OCI-LY3 (cell line): ENCODE results near the gene FRMD4A.

Source experiments
- H2AFZ ChIP-seq: fragments of 200-600, 300-600 bp; shearing (Covaris generic); 2 replicates; pipeline ENCODE4 v1.6.0; 2014; ENCODE audit warnings: antibody characterized with exemption, low read depth, low read length
- H3K27ac ChIP-seq: fragments of 200-600, 300-600 bp; sonication (generic); 2 replicates; pipeline ENCODE4 v1.5.1; 2014; ENCODE audit warnings: mild to moderate bottlenecking, low read length, moderate library complexity, mixed read lengths
- H3K27me3 ChIP-seq: fragments of 200-600, 300-600 bp; sonication (generic); 2 replicates; pipeline ENCODE4 v1.6.1; 2014; ENCODE audit warnings: low read depth, low read length, mixed read lengths
- H3K36me3 ChIP-seq: fragments of 200-600, 300-600 bp; sonication (generic); replicated peaks from 2 replicates; pipeline ENCODE3; 2014; ENCODE audit warnings: low read depth, low read length, mixed read lengths
- H3K4me1 ChIP-seq: fragments of 300-600, 200-600 bp; sonication (generic); 2 replicates; pipeline ENCODE4 v1.6.1; 2014; ENCODE audit warnings: low read length, mixed read lengths
- H3K4me2 ChIP-seq: fragments of 200-600, 300-600 bp; sonication (generic); 2 replicates; pipeline ENCODE4 v1.6.1; 2014; ENCODE audit warnings: low read length, mixed read lengths
- H3K4me3 ChIP-seq: fragments of 300-600, 200-600 bp; sonication (generic); 2 replicates; pipeline ENCODE4 v1.5.1; 2014; ENCODE audit warnings: antibody characterized with exemption, mild to moderate bottlenecking, low read length, moderate library complexity
- H3K79me2 ChIP-seq: fragments of 300-600, 200-600 bp; shearing (Covaris generic); 2 replicates; pipeline ENCODE4 v1.6.1; 2014; ENCODE audit warnings: mild to moderate bottlenecking, low read length, mixed read lengths
- H3K9ac ChIP-seq: fragments of 300-600, 200-600 bp; shearing (Covaris generic); 2 replicates; pipeline ENCODE4 v1.6.0; 2014; ENCODE audit warnings: mild to moderate bottlenecking, low read length, moderate library complexity
- H3K9me3 ChIP-seq: fragments of 200-600, 300-600 bp; shearing (Covaris generic); 2 replicates; pipeline ENCODE4 v1.6.1; 2014; ENCODE audit warnings: low read length, mixed read lengths; ENCODE audit not compliant: insufficient read depth
- H4K20me1 ChIP-seq: fragments of 200-600, 300-600 bp; sonication (generic); 2 replicates; pipeline ENCODE4 v1.6.1; 2016; ENCODE audit warnings: low read length, mixed read lengths; ENCODE audit not compliant: insufficient read depth
- CTCF ChIP-seq: fragments of 200-600, 300-600 bp; sonication (generic); IDR thresholded peaks from 2 replicates; pipeline ENCODE4 v1.5.1; 2014; ENCODE audit warnings: antibody characterized with exemption, low read length, low read depth
- EZH2phosphoT487 ChIP-seq: fragments of 200-600 bp; shearing (Covaris generic); IDR thresholded peaks from 2 replicates; pipeline ENCODE4 v1.6.1; 2018; ENCODE audit warnings: antibody characterized with exemption, mixed run types, low read depth

The FRMD4A gene

GRCh38 chr10:14116837-14117236, 213.9 kb downstream of the FRMD4A start:
- Histone ChIP-seq H3K9me3 (no peaks in the 10 kb centered on the region), H3K36me3 (no peaks in the 10 kb centered on the region), H4K20me1 (no peaks in the 10 kb centered on the region), H3K4me2 (no peak overlapping the region), H2AFZ (no peak overlapping the region), H3K9ac (no peak overlapping the region), H3K4me1 (no peaks in the 10 kb centered on the region), H3K27ac (no peak overlapping the region), H3K4me3 (no peak overlapping the region), H3K79me2 (no peaks in the 10 kb centered on the region), H3K27me3 (no peaks in the 10 kb centered on the region)
- TF ChIP-seq EZH2phosphoT487 (no peak), CTCF (no peak)

GRCh38 chr10:14116021-14116420, 214.7 kb downstream of the FRMD4A start:
- Histone ChIP-seq H2AFZ (no peak overlapping the region), H3K9me3 (no peaks in the 10 kb centered on the region), H3K79me2 (no peaks in the 10 kb centered on the region), H3K4me1 (no peaks in the 10 kb centered on the region), H3K27ac (no peak overlapping the region), H4K20me1 (no peaks in the 10 kb centered on the region), H3K4me2 (no peak overlapping the region), H3K9ac (no peak overlapping the region), H3K27me3 (peaks cover 4% of the 10 kb centered on the region; the same call in 1 of the 2 replicates), H3K4me3 (no peak overlapping the region), H3K36me3 (no peaks in the 10 kb centered on the region)
- TF ChIP-seq EZH2phosphoT487 (no peak), CTCF (no peak)

GRCh38 chr10:14114791-14115190, 215.9 kb downstream of the FRMD4A start:
- H3K36me3 ChIP-seq = no peaks in the 10 kb centered on the region
- H3K4me3 ChIP-seq = no peak overlapping the region
- no peaks in the 10 kb centered on the region for H3K4me1 ChIP-seq
- TF ChIP-seq CTCF (no peak), EZH2phosphoT487 (no peak)
- no peak overlapping the region for H3K27ac ChIP-seq
- H4K20me1 ChIP-seq = no peaks in the 10 kb centered on the region
- H3K79me2 ChIP-seq = no peaks in the 10 kb centered on the region
- H3K4me2 ChIP-seq = no peak overlapping the region
- no peaks in the 10 kb centered on the region for H3K9me3 ChIP-seq
- H3K9ac ChIP-seq = no peak overlapping the region
- peaks cover 6% of the 10 kb centered on the region; the same call in 1 of the 2 replicates for H3K27me3 ChIP-seq
- H2AFZ ChIP-seq = no peak overlapping the region

- H3K9ac ChIP-seq = no peak overlapping the region
- no peak overlapping the region for H3K4me3 ChIP-seq
- peaks cover 6% of the 10 kb centered on the region; the same call in 1 of the 2 replicates for H3K27me3 ChIP-seq
- H3K4me2 ChIP-seq = no peak overlapping the region
- H4K20me1 ChIP-seq = no peaks in the 10 kb centered on the region
- TF ChIP-seq EZH2phosphoT487 (no peak), CTCF (no peak)
- no peaks in the 10 kb centered on the region for H3K79me2 ChIP-seq
- H3K27ac ChIP-seq = no peak overlapping the region
- no peaks in the 10 kb centered on the region for H3K9me3 ChIP-seq
- no peaks in the 10 kb centered on the region for H3K36me3 ChIP-seq
- no peaks in the 10 kb centered on the region for H3K4me1 ChIP-seq
- no peak overlapping the region for H2AFZ ChIP-seq
Measured at GRCh38 chr10:14112056-14112455, 218.7 kb downstream of the FRMD4A start.
